Activated CD4-positive, alpha-beta T cell treated with anti-CD3 and anti-CD28 coated beads, Interleukin-2, amount 50 U/mL, for 4 hours (primary cell): ENCODE measurements around the gene CGRRF1.

ENCODE experiments used
- DNase-seq, 2 experiments: peaks; one replicate each; pipeline ENCODE4 v3.0.0-alpha.2; 2020

Gene CGRRF1

DNA sequence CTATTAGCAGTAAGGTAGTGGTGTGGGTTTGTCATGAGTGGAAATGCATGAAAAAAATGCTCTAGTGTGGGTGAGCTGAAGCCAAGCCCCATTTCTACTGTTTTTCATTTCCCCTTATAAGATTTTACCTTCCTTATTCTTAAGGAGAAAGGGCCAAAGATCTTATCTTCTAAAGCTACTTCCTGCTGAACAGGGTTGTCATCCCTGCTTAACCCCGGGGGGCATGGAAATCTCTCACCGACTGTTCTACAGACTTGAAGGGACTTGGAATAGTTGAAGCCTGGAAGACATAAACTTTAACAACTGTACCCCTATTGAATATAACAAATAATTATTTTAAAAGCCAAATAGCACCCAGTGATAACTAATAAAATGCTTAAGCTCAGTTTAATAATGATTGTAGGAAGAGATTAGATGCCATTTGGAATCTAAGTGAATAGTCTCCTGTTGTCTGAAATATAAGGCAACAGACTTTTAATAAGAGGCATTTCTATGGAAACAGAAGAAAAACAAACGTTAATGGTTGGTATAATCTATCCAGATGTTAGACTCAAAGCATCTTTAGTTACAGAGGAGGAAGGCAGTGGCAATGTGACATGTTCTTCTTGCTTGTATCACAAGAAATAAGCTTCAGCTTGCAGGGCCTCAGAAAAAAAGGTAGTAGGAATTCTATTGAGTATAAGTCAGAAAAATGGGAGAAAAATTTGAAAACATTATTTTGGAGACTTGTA is 19.1 kb upstream of the CGRRF1 start:
- no peak for DNase-seq

DNA sequence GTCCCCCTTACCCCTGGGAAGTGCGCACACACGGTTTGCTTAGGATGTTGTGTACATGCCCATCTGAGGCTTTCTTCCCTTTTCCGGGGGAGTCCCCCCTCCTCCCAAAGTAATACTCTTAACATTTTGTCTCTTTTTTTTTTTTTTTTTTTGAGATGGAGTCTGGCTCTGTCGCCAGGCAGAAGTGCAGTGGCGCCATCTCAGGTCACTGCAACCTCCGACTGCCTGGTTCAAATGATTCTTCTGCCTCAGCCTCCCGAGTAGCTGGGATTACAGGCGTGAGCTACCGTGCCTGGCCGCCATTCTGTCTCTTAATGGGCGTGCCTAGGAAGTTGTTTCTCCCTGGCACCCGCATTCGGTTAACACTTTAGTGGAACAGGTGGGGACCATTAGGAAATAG is 16.4 kb upstream of the CGRRF1 start:
- DNase-seq = no peak

DNA sequence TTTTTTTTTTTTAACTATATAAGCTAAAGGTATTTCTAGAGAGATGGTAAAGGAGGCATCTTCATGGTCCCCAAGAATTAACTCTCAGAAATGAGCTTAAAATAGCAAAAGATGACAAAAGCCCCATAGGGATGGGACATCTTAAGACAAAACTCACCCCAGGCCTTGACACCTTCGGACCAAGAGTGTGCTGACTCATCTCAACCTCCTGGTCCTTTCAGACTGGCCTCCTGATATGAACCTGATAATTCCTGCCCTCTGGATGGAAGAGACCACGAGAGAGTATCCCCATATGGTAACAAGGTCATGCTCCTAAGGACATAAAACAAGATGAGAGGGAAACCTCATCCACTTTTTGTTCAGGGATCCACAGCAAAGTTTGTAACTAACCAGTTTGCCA is 12.5 kb upstream of the CGRRF1 start:
- DNase-seq = no peak

DNA sequence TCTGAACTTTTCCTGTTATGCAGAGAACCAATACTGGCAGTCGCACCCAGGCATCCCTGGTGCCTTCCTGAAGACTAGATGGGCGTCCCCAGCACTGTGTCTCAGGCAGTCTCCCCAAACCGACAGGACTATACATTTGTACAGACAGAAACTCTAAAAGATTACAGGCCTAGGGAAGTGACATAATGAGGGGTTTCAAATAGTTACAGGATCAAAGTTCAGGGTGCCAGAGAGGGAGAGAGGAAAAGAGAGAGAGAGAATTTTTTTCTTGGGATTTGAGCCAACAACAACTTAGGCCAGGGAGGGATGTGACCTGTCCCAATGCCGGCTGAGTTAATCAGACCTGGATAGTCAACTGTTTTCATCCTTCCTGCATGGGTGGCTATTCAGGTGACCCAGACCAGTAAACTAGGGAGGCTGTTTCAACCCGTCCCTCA is 11.6 kb upstream of the CGRRF1 start:
- DNase-seq = no peak

DNA sequence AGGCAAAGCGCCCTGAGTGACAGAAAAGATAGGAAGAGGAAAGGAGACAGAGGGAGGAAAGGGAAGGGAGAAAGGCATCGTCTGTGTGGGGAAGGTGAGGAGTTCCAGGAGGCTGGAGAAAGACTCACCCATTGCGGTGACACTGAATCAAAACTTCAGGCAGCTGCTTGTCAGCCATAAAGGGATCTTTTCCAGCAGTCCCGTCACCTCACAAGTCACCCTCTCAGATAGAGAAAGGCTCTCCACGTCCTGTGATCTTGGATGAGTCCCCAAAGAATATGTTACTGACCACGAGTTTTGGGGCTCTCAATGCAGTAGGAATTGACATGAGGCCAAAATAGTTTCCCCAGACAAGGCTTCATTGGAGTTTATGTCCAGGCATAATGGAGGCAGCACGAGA is 11.1 kb upstream of the CGRRF1 start:
- no peak for DNase-seq

DNA sequence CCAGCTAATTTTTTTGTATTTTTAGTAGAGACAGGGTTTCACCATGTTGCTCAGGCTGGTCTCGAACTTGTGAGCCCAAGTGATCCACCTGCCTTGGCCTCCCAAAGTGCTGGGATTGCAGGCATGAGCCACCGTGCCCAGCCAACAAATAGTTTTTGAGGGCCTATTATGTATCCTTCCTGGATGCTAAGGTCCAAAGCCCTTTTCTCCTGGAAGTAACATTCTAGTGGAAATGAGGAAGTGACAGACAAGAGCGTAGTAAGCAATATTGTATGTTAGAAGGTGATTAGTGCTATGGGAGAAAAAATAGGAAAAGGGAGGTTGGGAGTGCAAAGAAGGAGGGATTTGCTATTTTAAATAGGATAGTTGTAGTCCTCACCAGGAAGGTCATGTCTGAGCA is 9.0 kb upstream of the CGRRF1 start:
- no peak for DNase-seq

DNA sequence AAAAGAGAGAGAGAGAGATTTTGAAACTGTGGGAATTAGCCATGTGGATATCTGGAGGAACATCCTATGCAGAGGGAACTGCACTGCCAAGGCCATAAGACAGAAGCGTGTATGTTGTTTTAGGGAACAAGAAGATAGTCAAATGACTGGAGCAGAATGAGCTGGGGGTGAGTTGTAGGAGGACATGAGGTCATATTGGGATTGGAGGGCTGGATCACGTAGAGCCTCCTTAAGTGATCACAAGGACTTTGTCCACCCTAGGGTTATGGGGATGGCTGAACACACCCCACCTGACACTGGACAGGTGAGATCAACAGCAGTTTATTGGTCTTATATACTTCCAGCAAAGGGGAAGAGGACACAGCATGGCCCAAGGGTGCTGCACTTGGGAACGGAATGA is 8.2 kb upstream of the CGRRF1 start:
- no peak for DNase-seq

DNA sequence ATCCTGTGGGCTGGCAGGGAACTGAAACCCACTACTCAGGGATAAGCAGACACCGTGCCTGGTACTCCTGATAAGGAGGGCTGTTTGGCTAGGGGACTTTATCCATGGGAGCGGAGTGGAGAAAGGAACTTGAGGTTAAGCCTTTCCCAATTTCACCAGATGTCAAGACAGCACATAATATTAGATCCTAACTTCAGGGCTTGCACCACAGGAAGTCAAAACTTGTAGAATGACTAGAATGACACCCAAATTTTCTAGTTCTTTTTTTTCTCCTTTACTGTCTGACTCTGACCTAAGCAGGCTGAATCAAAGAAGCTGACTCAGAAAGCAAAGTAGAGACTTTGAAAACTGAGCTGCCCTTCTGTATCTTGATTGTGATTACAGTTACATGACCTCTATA is 7.1 kb upstream of the CGRRF1 start:
- no peak for DNase-seq

DNA sequence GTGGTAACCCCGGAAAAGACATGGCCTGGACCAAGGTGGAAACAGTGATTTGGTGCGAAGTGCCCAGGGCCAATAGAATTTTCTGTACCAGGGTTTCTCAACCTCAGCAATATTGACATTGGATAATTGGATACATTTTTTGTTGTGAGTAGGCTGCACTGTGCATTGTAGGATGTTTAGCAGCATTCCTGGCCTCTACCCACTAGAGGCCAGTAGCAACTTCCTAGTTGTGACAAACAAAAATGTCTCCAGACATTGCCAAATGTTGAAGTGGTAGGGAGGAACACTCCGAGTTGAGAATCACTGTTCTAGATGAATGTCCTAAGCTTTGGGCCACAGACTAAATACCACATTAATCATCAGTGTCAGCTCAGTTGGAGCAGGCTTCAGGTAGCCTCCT is 6.2 kb upstream of the CGRRF1 start:
- DNase-seq = no peak

DNA sequence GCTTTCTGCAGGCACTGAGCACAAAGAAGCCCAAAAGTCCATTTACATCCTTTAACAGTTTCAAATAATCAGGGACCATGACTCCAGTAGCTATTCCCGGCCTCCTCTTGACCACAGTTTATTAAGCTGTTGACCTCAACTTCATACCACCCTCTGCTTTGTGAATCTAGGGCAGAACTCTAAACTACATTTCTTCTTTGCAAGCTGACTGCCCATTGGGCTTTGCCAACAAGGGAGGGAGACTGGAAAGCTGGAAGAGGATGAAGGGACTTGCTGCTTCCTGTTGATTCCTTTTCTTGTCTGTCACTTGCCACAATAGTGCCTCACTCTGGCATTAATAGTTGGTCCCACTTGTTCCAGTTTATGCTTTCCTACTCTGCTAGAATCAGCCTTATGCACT is 2.7 kb downstream of the CGRRF1 start:
- DNase-seq = no peak

DNA sequence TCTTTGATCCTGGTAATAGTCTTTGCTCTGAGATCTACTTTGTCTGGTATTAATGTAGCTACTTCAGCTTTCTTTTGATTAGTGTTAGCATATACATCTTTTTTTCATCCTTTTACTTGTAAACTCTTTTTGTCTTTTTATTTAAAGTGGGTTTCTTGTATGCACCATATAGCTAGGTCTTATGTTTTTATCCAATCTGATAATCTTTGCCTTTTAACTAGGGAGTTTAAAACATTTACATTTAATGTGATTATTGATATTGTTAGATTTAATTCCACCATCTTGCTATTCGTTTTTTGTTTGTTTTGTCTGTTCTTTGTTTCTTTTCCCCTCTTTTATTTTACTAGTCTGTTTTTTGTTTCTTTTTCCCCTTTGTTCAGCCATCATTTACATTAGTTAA is 6.0 kb downstream of the CGRRF1 start:
- DNase-seq = no peak

DNA sequence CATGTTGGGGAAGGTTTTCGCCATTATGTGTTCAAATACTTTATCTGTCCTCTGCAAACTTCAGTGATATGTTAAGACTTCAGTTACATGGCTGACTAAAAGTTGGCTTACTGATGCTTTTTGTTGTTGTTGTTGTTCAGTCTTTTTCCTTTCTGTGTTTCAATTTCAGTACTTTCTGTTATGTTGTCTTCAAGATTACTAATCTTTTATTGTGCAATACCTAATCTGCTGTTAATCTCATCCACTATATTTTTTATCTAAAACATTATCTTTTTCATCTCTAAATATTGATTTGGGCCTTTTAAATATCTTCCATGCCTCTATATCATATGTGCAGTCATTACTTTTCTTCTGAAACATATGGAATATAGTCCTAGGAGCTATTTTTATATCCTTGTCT is 7.0 kb downstream of the CGRRF1 start:
- DNase-seq = no peak

DNA sequence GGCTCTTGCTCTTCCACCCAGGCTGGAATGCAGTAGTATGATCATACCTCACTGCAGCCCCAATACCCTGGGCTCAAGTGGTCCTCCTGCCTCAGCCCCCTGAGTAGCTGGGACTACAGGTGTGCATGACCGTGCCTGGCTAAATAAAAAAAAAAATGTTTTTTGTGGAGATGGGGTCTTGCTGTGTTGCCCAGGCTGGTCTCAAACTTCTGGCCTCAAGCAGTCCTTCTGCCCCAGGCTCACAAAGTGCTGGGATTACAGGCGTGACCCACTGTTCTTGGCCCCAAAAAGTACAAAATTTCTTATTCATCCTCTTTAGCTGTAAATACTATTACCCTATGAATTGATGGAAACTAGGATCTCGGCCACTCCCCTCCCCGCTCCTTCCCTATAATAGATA is 14.7 kb downstream of the CGRRF1 start:
- no peak for DNase-seq

DNA sequence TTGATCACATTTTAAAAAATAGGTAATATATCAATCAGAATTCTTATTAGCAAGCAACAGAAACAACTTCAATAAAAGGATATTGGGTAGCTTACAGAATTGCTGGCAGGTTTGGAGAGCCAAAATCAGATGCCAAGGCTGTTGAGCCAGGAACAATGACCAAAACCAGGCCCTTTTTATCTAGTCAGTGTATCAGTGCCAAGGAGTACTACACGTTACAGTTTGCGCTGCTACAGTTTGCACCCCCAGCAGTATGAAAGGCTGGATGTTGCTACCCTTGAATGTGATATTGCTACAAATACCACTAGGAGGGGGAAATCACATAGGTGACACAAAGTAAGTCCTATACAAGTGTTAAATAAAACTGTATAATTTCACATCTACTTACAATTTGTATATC is 19.3 kb downstream of the CGRRF1 start:
- DNase-seq = no peak

DNA sequence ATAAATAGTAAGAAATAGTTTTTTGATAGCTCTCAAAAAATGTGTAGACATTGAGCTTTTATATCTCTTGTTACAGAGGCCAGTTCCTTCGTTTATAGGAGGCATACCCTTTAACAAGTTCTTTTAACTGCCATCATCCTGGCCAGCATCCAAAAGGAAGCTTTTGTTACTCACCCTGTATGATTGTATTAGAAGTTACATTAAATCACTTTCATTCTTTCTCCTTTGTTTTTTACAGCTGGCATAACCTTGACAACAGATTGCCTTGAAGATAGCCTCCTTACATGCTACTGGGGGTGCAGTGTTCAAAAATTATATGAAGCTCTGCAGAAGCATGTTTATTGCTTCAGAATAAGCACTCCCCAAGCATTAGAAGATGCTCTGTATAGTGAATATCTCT is 20.1 kb downstream of the CGRRF1 start:
- DNase-seq = no peak

DNA sequence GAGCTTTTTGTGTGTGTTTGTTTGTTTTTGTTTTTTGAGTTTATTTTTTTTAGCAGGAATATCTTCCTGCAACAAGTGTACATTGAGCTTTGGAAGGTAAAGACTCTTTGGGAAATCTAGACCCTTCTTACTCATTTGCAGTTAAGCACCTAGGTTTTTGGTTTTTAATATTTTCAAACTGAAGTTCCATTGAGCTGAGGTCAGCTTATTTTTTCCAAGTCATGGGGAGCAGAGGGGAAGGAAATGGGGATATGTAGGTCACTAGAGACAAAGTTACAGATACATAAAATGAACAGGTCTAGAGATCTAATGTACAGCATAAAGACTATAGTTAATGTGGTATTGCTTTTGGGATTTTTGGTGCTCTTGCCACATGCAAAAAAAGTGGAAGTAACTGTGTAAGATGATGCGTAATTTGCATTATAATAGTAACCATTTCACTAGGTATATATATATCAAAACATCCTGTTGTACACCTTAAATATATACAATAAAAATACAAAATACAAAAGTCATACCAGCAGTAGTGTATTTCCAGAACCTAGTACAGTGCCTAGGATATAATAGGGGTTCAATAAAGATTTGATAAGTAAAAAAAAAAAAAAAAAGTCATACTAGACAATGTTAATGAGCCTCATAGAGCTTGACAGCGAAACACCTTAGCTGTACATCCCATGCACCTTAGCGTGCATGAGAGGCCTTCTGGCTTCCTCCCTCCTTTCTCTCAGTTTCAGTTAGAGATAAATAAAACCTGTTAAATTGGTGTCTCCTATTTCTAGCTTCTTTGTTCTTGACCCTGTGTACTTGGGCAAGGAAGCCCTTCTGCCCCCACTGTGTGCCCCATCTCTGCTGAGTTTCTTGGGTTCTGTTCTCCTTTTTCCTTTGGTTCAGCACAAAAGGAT is 22.7 kb downstream of the CGRRF1 start:
- DNase-seq = no peak

DNA sequence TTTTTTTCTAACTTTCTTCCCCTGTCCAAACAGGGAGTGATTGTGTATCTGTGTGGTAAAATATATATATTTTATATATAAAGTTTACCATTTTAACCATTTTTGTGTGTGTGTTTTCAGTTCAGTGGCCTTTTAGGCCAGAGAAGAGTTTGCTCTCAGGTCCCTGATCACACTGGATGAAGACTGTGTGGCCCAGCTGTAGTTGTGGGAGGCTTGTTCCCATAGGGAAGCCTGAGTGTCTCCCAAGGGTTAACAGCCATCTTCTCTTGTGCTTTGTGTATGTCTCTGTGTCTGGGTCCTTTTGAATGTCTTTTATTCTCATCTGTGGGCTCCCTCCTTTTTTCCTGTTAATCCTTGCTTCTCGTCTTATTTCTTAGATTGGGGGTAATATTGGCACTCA is 23.4 kb downstream of the CGRRF1 start:
- no peak for DNase-seq

DNA sequence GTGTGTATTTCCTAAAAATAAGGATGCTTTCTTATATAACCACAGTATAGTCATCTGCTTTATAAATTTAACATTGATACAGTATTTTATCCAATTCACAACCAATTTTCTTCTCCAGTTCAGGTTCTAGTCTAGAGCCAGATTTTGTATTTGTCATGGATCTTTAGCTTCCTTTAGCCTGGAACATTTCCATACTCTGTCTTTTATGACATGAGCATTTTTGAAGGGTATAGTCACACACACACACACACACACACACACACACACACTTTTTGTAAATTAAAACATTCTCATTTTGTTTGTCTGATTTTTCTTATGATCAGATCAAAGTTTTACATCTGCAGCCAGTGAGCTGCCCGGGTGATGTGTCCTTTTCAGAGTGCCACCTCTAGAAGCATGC is 25.4 kb downstream of the CGRRF1 start:
- DNase-seq = no peak

DNA sequence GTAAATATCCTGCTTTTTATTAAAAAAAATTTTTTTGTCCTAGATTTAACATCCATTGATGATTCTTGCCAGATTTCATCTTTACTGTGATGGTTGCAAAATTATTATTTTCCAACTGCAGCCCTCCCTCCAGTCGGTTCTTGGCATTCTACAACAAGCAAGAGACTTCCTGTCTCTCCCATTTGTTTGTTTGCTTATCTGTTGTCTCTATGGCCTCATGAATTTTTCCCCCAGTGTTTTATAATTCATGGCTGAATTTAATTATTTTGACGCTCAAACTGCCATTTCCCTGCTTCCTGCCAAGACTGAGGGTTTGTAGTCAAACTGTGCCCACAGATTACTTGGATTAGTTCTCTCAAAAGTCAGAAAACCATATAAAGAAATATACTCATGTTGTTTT is 25.9 kb downstream of the CGRRF1 start:
- DNase-seq = no peak

DNA sequence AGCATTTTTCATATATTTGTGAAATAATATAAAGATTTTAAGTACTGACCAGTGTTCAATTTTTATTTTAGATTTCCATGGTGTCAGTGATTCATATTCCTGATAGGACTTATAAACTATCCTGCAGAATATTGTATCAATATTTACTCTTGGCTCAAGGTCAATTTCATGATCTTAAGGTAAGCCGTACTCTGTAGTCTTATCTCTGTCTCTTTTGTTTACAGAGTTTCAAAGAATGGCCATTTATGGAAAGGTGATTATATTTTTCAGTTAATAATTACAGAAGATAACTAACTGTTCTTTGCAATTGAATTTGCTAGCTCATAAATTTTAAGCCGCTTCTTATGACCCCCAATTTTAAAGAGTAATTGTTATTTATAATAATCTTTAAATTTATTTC is 27.9 kb downstream of the CGRRF1 start:
- DNase-seq = no peak

DNA sequence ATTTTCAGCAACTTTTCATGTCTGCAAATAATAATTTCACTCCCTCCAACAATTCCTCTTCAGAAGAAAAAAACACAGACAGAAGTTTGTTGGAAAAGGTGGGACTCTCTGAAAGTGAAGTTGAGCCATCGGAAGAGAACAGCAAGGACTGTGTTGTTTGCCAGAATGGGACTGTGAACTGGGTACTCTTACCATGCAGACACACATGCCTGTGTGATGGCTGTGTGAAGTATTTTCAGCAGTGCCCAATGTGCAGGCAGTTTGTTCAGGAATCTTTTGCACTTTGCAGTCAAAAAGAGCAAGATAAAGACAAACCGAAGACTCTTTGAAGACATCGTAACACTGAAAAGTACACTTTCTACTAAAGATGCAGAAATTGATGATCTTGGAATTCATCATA is 28.3 kb downstream of the CGRRF1 start:
- no peak for DNase-seq

DNA sequence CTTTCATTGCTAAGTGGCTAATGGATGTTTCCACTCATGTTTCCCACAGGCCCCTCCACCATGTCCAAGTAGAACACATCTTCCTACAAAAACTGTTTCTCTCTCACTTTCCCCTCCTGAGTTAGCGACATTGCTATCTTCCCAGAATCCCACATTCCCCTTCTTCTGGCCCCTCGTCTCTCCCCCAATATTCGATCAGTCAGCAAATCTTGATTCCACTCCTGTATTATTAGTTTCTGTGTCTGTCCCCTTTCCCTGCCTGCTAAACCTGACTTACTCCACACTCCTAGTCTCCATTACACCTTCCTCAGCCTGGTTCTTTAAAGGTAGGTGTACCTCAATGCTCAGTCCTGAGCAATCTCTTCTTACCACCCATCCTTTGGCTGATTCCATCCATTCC is 37.9 kb downstream of the CGRRF1 start:
- no peak for DNase-seq

DNA sequence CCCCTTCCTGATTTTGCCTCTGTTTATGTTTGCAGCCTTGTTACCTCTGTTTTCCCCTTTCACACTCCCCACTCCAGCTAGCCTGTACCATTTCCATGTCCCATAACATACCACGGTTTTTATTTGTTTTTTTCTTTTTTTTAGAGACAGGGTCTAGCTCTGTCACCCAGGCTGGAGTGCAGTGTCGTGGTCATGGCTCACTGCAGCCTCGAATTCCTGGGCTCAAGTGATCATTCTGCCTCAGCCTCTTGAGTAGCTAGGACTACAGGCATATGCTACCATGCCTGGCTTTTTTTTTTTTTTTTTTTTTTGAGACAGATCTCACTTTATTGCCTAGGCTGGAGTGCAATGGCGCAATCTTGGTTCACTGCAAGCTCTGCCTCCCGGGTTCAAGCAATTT is 38.8 kb downstream of the CGRRF1 start:
- DNase-seq = no peak

DNA sequence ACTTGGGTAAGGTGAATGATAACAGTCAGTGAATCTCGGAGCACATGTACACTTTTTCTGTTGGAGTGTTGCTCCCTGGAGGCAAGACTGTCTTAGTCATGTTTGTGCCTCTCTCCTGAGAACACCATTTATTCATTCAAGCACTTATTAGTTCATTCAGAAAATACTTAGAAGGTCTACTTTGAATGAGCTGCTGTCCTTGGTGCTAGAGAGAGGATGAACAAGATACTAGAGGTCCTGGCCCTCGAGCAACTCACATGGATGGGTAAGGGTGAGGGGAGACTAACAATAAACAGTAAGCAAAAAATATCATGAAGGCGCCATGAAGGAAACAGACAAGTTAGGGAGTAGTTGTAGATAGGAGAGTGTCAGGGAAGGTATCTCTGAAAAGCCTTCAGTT is 40.2 kb downstream of the CGRRF1 start:
- no peak for DNase-seq

DNA sequence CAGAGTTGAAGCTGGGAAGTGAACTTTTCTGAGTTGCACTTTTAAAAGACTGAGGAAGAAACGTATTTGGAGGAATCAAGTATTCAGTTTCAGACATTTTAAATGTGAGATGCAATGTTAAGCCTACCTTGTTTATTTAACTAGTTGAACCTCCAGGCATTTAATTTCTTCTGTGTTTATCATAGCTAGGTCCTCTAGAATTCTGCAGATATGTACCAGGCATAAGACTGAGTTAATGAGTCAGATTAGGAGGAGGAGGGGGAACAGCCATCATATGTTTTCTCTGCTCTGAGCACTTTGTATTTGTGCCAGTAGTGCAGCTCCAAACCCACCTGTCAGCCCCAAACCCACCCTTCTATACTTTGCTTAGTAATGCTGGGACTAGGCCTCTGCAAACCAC is 40.8 kb downstream of the CGRRF1 start:
- DNase-seq = no peak
